K562 (cell line): ENCODE data around the gene PLP2. TPM values are rescaled to one million over a fixed set of nuclear protein-coding genes. Genes with fewer than 3 reads are reported as not detected.

Source experiments
- ATAC-seq: fragments of 200-7000 bp; cut with Tn5 transposase; 3 replicates; pipeline ENCODE4 v1.9.1; 2020; ENCODE audit warnings: moderate library complexity
- BruUV-seq: library from RNA; stranded (reverse); fragments of 400-500 nt; replicated peaks from 2 replicates; lab custom pipeline; 2021; lab: Mats Ljungman, UMichigan
- CTCF ChIA-PET: fragments of 300-600 bp; formaldehyde crosslinking; extraction: SDS; loops from one replicate; lab custom pipeline; 2021; ENCODE audit warnings: low intra/inter-chr PET ratio; lab: Yijun Ruan, JAX
- POLR2A ChIA-PET: fragments of 300-600, 350-650 bp; sonication (Branson Sonifier 250); formaldehyde crosslinking; extraction: SDS; loops from one replicate; lab custom pipeline; 2021; ENCODE audit warnings: antibody characterized with exemption, inconsistent platforms; lab: Yijun Ruan, JAX
- DNase-seq, 4 experiments: peaks; one replicate each; pipeline versions ENCODE4 v3.0.0 to v3.0.0-alpha.2; 2011 to 2018; ENCODE audit warnings: low spot score in 3 of 4, mixed read lengths in 3 of 4; ENCODE audit errors: extremely low read depth in 1 of 4
- FAIRE-seq: peaks from 2 replicates; lab custom pipeline; 2011; peaks lifted over from hg19 to GRCh38; lab: Jason Lieb, UNC
- H2AFZ ChIP-seq: 2 replicates; pipeline ENCODE4 v1.6.0; 2011; ENCODE audit warnings: low read depth, low read length, control low read depth, inconsistent platforms
- H3K27ac ChIP-seq: fragments of 200-600 bp; 3 replicates; pipeline ENCODE4 v1.8.0; 2011; ENCODE audit warnings: low read depth, mild to moderate bottlenecking, control low read depth, inconsistent platforms, low read length, moderate library complexity, mixed read lengths; ENCODE audit errors: extremely low read depth
- H3K27me3 ChIP-seq, 2 experiments: fragments of 300-600 bp in 1 of 2; 2 replicates in 1 of 2; 3 replicates in 1 of 2; pipeline versions ENCODE4 v1.6.0 to v1.8.0; 2011; ENCODE audit warnings: inconsistent platforms in 2 of 2, low read length in 2 of 2, mild to moderate bottlenecking in 1 of 2, mixed read lengths in 1 of 2, moderate library complexity in 1 of 2; ENCODE audit not compliant: control insufficient read depth in 2 of 2, insufficient read depth in 2 of 2
- H3K36me3 ChIP-seq: fragments of 300-600 bp; 3 replicates; pipeline ENCODE4 v1.8.0; 2011; ENCODE audit warnings: mild to moderate bottlenecking, low read length, inconsistent platforms; ENCODE audit not compliant: control insufficient read depth, insufficient read depth
- H3K4me1 ChIP-seq, 2 experiments: fragments of 200-600 bp in 1 of 2; replicated peaks in 1 of 2; 2 replicates in 1 of 2; 3 replicates in 1 of 2; pipeline versions ENCODE4 v1.5.1 to v1.8.0; 2011; ENCODE audit warnings: inconsistent platforms in 2 of 2, low read length in 2 of 2, mild to moderate bottlenecking in 1 of 2, mixed read lengths in 1 of 2, moderate library complexity in 1 of 2; ENCODE audit not compliant: control insufficient read depth in 2 of 2, insufficient read depth in 2 of 2
- H3K4me2 ChIP-seq: 2 replicates; pipeline ENCODE4 v1.6.1; 2011; ENCODE audit warnings: low read length, control low read depth, inconsistent platforms, mixed read lengths; ENCODE audit not compliant: insufficient read depth
- H3K4me3 ChIP-seq: fragments of 200-600 bp; sonication (generic), shearing (Covaris generic); 2 replicates; pipeline ENCODE4 v1.5.1; 2016; ENCODE audit warnings: control low read depth, inconsistent platforms
- H3K79me2 ChIP-seq: fragments of 200-600 bp; 3 replicates; pipeline ENCODE4 v1.8.0; 2011; ENCODE audit warnings: low read length, inconsistent platforms; ENCODE audit not compliant: control insufficient read depth, insufficient read depth
- H3K9ac ChIP-seq, 2 experiments: 2 replicates each; pipeline versions ENCODE4 v1.6.0 to v1.6.1; 2011; ENCODE audit warnings: low read depth in 2 of 2, low read length in 2 of 2, control low read depth in 1 of 2, inconsistent platforms in 1 of 2, mild to moderate bottlenecking in 1 of 2, mixed read lengths in 1 of 2; ENCODE audit not compliant: insufficient read depth in 1 of 2
- H3K9me1 ChIP-seq: one replicate; pipeline ENCODE4 v1.6.0; 2011; ENCODE audit warnings: inconsistent platforms, mild to moderate bottlenecking, low read length, moderate library complexity; ENCODE audit not compliant: control insufficient read depth, insufficient read depth
- H3K9me3 ChIP-seq: replicated peaks from 2 replicates; pipeline ENCODE4 v1.5.1; 2011; ENCODE audit warnings: low read depth, low read length, inconsistent platforms; ENCODE audit not compliant: control insufficient read depth, insufficient read depth
- H4K20me1 ChIP-seq: replicated peaks from 2 replicates; pipeline ENCODE4 v1.6.1; 2011; ENCODE audit warnings: low read length, inconsistent platforms, mixed read lengths; ENCODE audit not compliant: control insufficient read depth, insufficient read depth
- CC2D1A ChIP-seq: fragments of 450-650 bp; IDR thresholded peaks from 2 replicates; pipeline ENCODE4 v1.6.1; 2017; ENCODE audit warnings: mild to moderate bottlenecking
- CREM ChIP-seq: IDR thresholded peaks from 2 replicates; pipeline ENCODE4 v1.6.1; 2014; ENCODE audit warnings: antibody characterized with exemption, low read depth
- KDM1A ChIP-seq, 2 experiments: fragments of 450-650 bp; IDR thresholded peaks; 2 replicates each; pipeline ENCODE4 v1.6.1; 2016; ENCODE audit warnings: mild to moderate bottlenecking in 2 of 2
- NCOR1 ChIP-seq: fragments of 450-650 bp; IDR thresholded peaks from 2 replicates; pipeline ENCODE4 v1.6.1; 2016; ENCODE audit warnings: mild to moderate bottlenecking, moderate library complexity
- ZNF449 ChIP-seq: fragments of 250-450 bp; sonication (Bioruptor Pico); IDR thresholded peaks from 2 replicates; pipeline ENCODE4 v1.8.0; 2022; ENCODE audit warnings: moderate library complexity, mild to moderate bottlenecking, inconsistent platforms
- ZNF668 ChIP-seq: fragments of 250-450 bp; sonication (Bioruptor Pico); IDR thresholded peaks from 2 replicates; pipeline ENCODE4 v1.8.0; 2022; ENCODE audit warnings: mild to moderate bottlenecking, inconsistent platforms
- WGBS: fragments of 100-300 bp; shearing (Covaris generic); methylation state at CpG from one replicate; pipeline ENCODE4 v1.1.6; 2016; ENCODE audit warnings: low coverage, mixed read lengths; ENCODE audit not compliant: insufficient coverage; ENCODE audit errors: missing lambda C conversion rate; 5-methylcytosine and 5-hydroxymethylcytosine counted together
- in situ Hi-C: fragments of 300-500 bp; cut with MboI; formaldehyde crosslinking; loops from 4 replicates; pipeline ENCODE4 v1.15.0; 2018; ENCODE audit warnings: inconsistent platforms, mixed read lengths
- intact Hi-C: fragments of 100-400 bp; cut with micrococcal nuclease; formaldehyde crosslinking; loops from 2 replicates; pipeline ENCODE4 v1.14.2; 2022
- polyA plus RNA-seq, 8 experiments: library from polyadenylated mRNA; depleted of rRNA in 4 of 8; stranded (reverse) in 5 of 8; unstranded in 3 of 8; fragments of >200 nt; fragmentation: Nextera tagmentation in 2 of 8; fragmentation: Illumina TruSeq in 1 of 8; extraction: Ambion mirVana in 2 of 8; extraction: Trizol in 1 of 8; gene quantifications; 2 replicates each; pipeline versions ENCODE4 v1.2.1 to v1.2.3, GENCODE V29; 2011 to 2014; ENCODE audit warnings: inconsistent platforms in 1 of 8, missing spikeins in 1 of 8
- total RNA-seq, 7 experiments: library from RNA; depleted of rRNA in 6 of 7; stranded (reverse); fragments of >200 nt in 6 of 7; fragmentation: Illumina TruSeq in 2 of 7; extraction: Trizol in 2 of 7; gene quantifications; 2 replicates each; pipeline versions ENCODE4 v1.2.1 to v1.2.3, GENCODE V29; 2011 to 2021; ENCODE audit warnings: low replicate concordance in 1 of 7
- TF ChIP-seq, protein P1 (sequence below): fragments of 450-650 bp; IDR thresholded peaks from 2 replicates; pipeline ENCODE4 v1.6.1; 2016; ENCODE audit warnings: mild to moderate bottlenecking
- TF ChIP-seq, protein P2 (sequence below), 3 experiments: fragments of 200-800 bp in 1 of 3; sonication (Bioruptor generic) in 1 of 3; sonication (generic) in 1 of 3; formaldehyde crosslinking in 1 of 3; IDR thresholded peaks; 2 replicates each; pipeline versions ENCODE4 v1.6.1 to v1.8.0; 2016 to 2022; ENCODE audit warnings: mild to moderate bottlenecking in 2 of 3, missing compliant biosample characterization in 2 of 3, missing genetic modification characterization in 2 of 3, missing genetic modification reagents in 1 of 3

The PLP2 gene
- total and polyA plus RNA-seq, 9 of the 15 experiments (the other 6 are each of a cell fraction or from before 2014, with no cell fraction given): 34.7 to 236 (median 112) TPM

- no peak for TF ChIP-seq NCOR1
- TF ChIP-seq KDM1A (IDR thresholded peaks at IDR 0.05): peak in 1 of 2 experiments; percentile 74; a peak in 2 of 4 replicates
- no peak for TF ChIP-seq CC2D1A
- TF ChIP-seq ZNF449: no peak
Observed at GRCh38 chrX:49167740-49168108, 4.0 kb upstream of the PLP2 start (continued).

DNA sequence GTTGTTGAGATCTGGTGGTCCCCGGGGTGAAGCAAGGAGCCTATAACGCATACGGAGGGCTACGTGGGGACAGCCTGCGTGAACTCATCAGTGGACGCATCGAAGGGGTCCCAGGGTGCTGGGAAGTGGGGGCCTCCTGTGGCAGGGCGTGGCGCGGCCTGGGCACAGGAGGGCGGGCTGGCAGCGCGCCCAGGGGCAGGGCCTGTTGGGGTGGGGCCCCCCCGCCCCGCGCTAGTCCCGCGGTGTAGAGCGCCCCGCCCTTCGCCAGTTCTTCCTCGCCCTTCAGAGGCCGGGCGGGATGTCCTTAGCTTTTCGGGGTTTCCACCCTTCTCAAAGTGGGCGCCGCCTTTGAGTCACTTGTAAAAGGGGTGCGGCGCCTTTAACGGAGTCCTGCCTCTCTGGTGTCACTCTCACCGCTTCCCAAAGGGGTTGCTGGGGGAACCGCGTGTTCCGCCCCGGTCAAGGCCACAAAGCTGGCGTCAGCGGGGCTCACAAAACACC lies 632 bp downstream of the PLP2 start:
- no peak for FAIRE-seq
- Histone ChIP-seq H3K27ac (peak overlapping the region; percentile 76), H3K4me3 (peak overlapping the region; percentile 57), H3K9me1 (no peaks in the 10 kb centered on the region), H4K20me1 (no peaks in the 10 kb centered on the region; the same call in 1 of the 2 replicates), H3K27me3 (no peaks in the 10 kb centered on the region), H3K4me2 (peak overlapping the region; percentile 91), H3K9me3 (no peaks in the 10 kb centered on the region), H2AFZ (no peak overlapping the region; the same call in 1 of the 2 replicates), H3K4me1 (peaks cover 45 to 56% of the 10 kb centered on the region in 2 experiments), H3K79me2 (peaks cover 33% of the 10 kb centered on the region), H3K36me3 (peaks cover 44% of the 10 kb centered on the region; the same call in 2 of the 3 replicates), H3K9ac (peak overlapping the region; percentile 67 to 91)
- BruUV-seq: no TSS peak
- POLR2A ChIA-PET: interaction anchor here (0.7 to 1.7 kb wide), 5 partner anchors 12 to 101 kb away, joined by 3 to 5 read pairs (median 3); no protein-coding TSS in a partner anchor
- in situ Hi-C loops (no loop called here), intact Hi-C loops (loop anchor here (10.0 kb wide), 2 partner anchors 218 to 368 kb away; partner anchors contain the start of genes HDAC6 and OTUD5)
- 69% methylated on average over 4 of the region's 37 CpGs for WGBS
- ATAC-seq: peak; percentile 43
- CTCF ChIA-PET: no interaction called here
- peak; percentile 51 to 77 (median 54) for DNase-seq
- TF ChIP-seq, protein P1, sequence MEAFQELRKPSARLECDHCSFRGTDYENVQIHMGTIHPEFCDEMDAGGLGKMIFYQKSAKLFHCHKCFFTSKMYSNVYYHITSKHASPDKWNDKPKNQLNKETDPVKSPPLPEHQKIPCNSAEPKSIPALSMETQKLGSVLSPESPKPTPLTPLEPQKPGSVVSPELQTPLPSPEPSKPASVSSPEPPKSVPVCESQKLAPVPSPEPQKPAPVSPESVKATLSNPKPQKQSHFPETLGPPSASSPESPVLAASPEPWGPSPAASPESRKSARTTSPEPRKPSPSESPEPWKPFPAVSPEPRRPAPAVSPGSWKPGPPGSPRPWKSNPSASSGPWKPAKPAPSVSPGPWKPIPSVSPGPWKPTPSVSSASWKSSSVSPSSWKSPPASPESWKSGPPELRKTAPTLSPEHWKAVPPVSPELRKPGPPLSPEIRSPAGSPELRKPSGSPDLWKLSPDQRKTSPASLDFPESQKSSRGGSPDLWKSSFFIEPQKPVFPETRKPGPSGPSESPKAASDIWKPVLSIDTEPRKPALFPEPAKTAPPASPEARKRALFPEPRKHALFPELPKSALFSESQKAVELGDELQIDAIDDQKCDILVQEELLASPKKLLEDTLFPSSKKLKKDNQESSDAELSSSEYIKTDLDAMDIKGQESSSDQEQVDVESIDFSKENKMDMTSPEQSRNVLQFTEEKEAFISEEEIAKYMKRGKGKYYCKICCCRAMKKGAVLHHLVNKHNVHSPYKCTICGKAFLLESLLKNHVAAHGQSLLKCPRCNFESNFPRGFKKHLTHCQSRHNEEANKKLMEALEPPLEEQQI: no peak
- TF ChIP-seq CREM: 0 out of 2 replicates have a peak, but pooled peaks have one; percentile 5
- TF ChIP-seq, protein P2, sequence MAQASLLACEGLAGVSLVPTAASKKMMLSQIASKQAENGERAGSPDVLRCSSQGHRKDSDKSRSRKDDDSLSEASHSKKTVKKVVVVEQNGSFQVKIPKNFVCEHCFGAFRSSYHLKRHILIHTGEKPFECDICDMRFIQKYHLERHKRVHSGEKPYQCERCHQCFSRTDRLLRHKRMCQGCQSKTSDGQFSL (CRISPR knock-in tag; IDR thresholded peaks at IDR 0.05): peak; percentile 47; the same call in 1 of the 2 replicates
- TF ChIP-seq, protein P2 (tag; IDR thresholded peaks at IDR 0.05): no peak
- no peak for TF ChIP-seq ZNF668 (CRISPR knock-in tag)
